Keratinocyte (primary cell): ENCODE measurements around the gene TMEM225B. TPM values are rescaled to one million over a fixed set of nuclear protein-coding genes. Genes with fewer than 3 reads are reported as not detected.
"Not testable (repeated sequence)": the region's sequence is repeated elsewhere in the genome, so short reads cannot be mapped to it uniquely, and the experiment has no call there.

Experiments
- DNase-seq: peaks from one replicate; pipeline ENCODE4 v3.0.0-alpha.2; 2011; ENCODE audit warnings: low read depth, missing footprints, low spot score
- FAIRE-seq: peaks from 2 replicates; lab custom pipeline; 2011; peaks lifted over from hg19 to GRCh38; lab: Jason Lieb, UNC
- H2AFZ ChIP-seq: 2 replicates; pipeline ENCODE4 v1.6.0; 2012; ENCODE audit warnings: low read length, control low read depth, inconsistent platforms; ENCODE audit not compliant: control insufficient read depth
- H3K27ac ChIP-seq: 2 replicates; pipeline ENCODE4 v1.5.1; 2011; ENCODE audit warnings: low read length; ENCODE audit not compliant: control insufficient read depth, insufficient read depth
- H3K27me3 ChIP-seq: 3 replicates; pipeline ENCODE4 v1.6.0; 2011; ENCODE audit warnings: low read length; ENCODE audit not compliant: control insufficient read depth, insufficient read depth; ENCODE audit errors: extremely low read depth
- H3K36me3 ChIP-seq, 2 experiments: 2 replicates in 1 of 2; 3 replicates in 1 of 2; pipeline ENCODE4 v1.5.1; 2011; ENCODE audit warnings: low read length in 2 of 2, mild to moderate bottlenecking in 1 of 2; ENCODE audit not compliant: control insufficient read depth in 2 of 2, insufficient read depth in 2 of 2; ENCODE audit errors: extremely low read depth in 1 of 2
- H3K4me1 ChIP-seq: 3 replicates; pipeline ENCODE4 v1.5.1; 2011; ENCODE audit warnings: low read length; ENCODE audit not compliant: control insufficient read depth, insufficient read depth; ENCODE audit errors: extremely low read depth
- H3K4me2 ChIP-seq: 3 replicates; pipeline ENCODE4 v1.6.0; 2011; ENCODE audit warnings: low read depth, low read length; ENCODE audit not compliant: control insufficient read depth, insufficient read depth; ENCODE audit errors: extremely low read depth
- H3K4me3 ChIP-seq, 3 experiments: fragments of 200-600 bp in 1 of 3; sonication (generic) in 1 of 3; 2 replicates in 2 of 3; 3 replicates in 1 of 3; pipeline ENCODE4 v1.5.1; 2011 to 2016; ENCODE audit warnings: low read length in 3 of 3, mild to moderate bottlenecking in 3 of 3, control low read depth in 2 of 3, inconsistent platforms in 1 of 3, low read depth in 1 of 3, mixed read lengths in 1 of 3, mixed run types in 1 of 3, moderate library complexity in 1 of 3; ENCODE audit not compliant: control insufficient read depth in 2 of 3, insufficient read depth in 2 of 3; ENCODE audit errors: extremely low read depth in 1 of 3
- H3K79me2 ChIP-seq: 2 replicates; pipeline ENCODE4 v1.6.0; 2012; ENCODE audit warnings: low read length; ENCODE audit not compliant: control insufficient read depth, insufficient read depth
- H3K9ac ChIP-seq: 3 replicates; pipeline ENCODE4 v1.6.0; 2011; ENCODE audit warnings: low read length; ENCODE audit not compliant: control insufficient read depth, insufficient read depth; ENCODE audit errors: extremely low read depth
- H3K9me1 ChIP-seq: 3 replicates; pipeline ENCODE4 v1.6.0; 2011; ENCODE audit warnings: low read length; ENCODE audit not compliant: control insufficient read depth, insufficient read depth; ENCODE audit errors: extremely low read depth
- H3K9me3 ChIP-seq: 2 replicates; pipeline ENCODE4 v1.5.1; 2012; ENCODE audit warnings: low read depth, low read length; ENCODE audit not compliant: control insufficient read depth
- H4K20me1 ChIP-seq: 3 replicates; pipeline ENCODE4 v1.6.0; 2011; ENCODE audit warnings: low read length; ENCODE audit not compliant: control insufficient read depth, insufficient read depth; ENCODE audit errors: extremely low read depth
- CTCF ChIP-seq, 3 experiments: IDR thresholded peaks in 1 of 3; conservative IDR thresholded peaks in 1 of 3; optimal IDR thresholded peaks in 1 of 3; 2 replicates in 2 of 3; 3 replicates in 1 of 3; pipeline versions ENCODE3 to v1.5.1; 2011; ENCODE audit warnings: low read length in 3 of 3, mild to moderate bottlenecking in 3 of 3, moderate library complexity in 2 of 3, control low read depth in 1 of 3, inconsistent platforms in 1 of 3; ENCODE audit not compliant: insufficient read depth in 2 of 3; ENCODE audit errors: extremely low read depth in 1 of 3
- EZH2 ChIP-seq: IDR thresholded peaks from one replicate; pipeline ENCODE4 v1.6.1; 2012; ENCODE audit warnings: inconsistent platforms, mild to moderate bottlenecking, low read length, moderate library complexity
- dilution Hi-C: fragments of 300-500 bp; cut with MboI; formaldehyde crosslinking; loops from one replicate; pipeline ENCODE4 v1.7.0; 2020; ENCODE audit warnings: low sequenced_read_pairs; ENCODE audit not compliant: extremely low pct_ligation_motif_present
- polyA plus RNA-seq, 5 experiments: library from polyadenylated mRNA; depleted of rRNA in 3 of 5; stranded (reverse) in 3 of 5; stranded (forward) in 1 of 5; unstranded in 1 of 5; fragments of >200 nt; gene quantifications; 1 replicate in 1 of 5; 2 replicates in 3 of 5; 3 replicates in 1 of 5; pipeline versions ENCODE4 v1.2.1 to v1.2.3, GENCODE V29; 2011 to 2012; ENCODE audit warnings: missing spikeins in 2 of 5, low read depth in 1 of 5, low replicate concordance in 1 of 5

TMEM225B gene
- polyA plus RNA-seq, 1 donor (not counting 4 experiments of a cell fraction or from before 2014, with no cell fraction given) = 0.18 TPM

GRCh38 chr7:99563650-99564049 is 34.4 kb upstream of the TMEM225B start:
- FAIRE-seq = no peak
- dilution Hi-C loops = no loop called here
- H4K20me1 ChIP-seq = no peaks in the 10 kb centered on the region
- peak overlapping the region; percentile 83 for H3K27ac ChIP-seq
- no peak overlapping the region for H2AFZ ChIP-seq
- H3K9me3 ChIP-seq = no peaks in the 10 kb centered on the region
- H3K27me3 ChIP-seq = no peaks in the 10 kb centered on the region
- peaks cover 2% of the 10 kb centered on the region for H3K9me1 ChIP-seq
- H3K79me2 ChIP-seq = peaks cover 52% of the 10 kb centered on the region
- no peak for DNase-seq
- H3K4me3 ChIP-seq = no peak overlapping the region
- peak overlapping the region; percentile 16 for H3K4me2 ChIP-seq
- H3K9ac ChIP-seq = no peak overlapping the region
- H3K4me1 ChIP-seq = peaks cover 47% of the 10 kb centered on the region
- peaks cover 12 to 38% of the 10 kb centered on the region in 2 experiments for H3K36me3 ChIP-seq
- TF ChIP-seq EZH2 (no peak), CTCF (optimal IDR thresholded peaks at IDR 0.05 in 1 of 3, IDR thresholded peaks at IDR 0.05 in 1 of 3, conservative IDR thresholded peaks at IDR 0.05 in 1 of 3; ENCODE audit: extremely low read depth in 1 of 3, insufficient read depth in 2 of 3, low read length in 3 of 3) (no peak)

DNA sequence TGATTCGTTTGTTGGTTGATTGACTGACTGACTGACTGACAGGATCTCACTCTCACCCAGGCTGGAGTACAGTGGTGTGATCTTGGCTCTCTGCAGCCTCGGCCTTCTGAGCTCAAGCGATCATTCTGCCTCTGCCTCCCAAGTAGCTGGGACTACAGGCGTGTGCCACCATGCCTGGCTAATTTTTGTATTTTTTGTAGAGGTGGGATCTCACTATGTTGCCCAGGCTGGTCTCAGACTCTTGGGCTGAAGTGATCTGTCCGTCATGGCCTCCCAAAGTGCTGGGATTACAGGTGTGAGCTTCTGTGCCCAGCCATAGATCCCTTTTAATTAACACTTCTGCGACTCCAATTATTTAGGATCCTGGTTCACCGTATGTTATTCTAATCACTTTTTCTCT is 29.3 kb upstream of the TMEM225B start:
- H3K9me1 ChIP-seq, H3K27ac ChIP-seq, FAIRE-seq, H3K4me1 ChIP-seq, DNase-seq, H4K20me1 ChIP-seq, H2AFZ ChIP-seq, H3K27me3 ChIP-seq, H3K9me3 ChIP-seq, H3K9ac ChIP-seq, H3K4me2 ChIP-seq, dilution Hi-C loops, H3K4me3 ChIP-seq: not testable (repeated sequence)
- Histone ChIP-seq H3K79me2 (peaks cover 29% of the 10 kb centered on the region), H3K36me3 (peaks cover 15 to 24% of the 10 kb centered on the region in 2 experiments)

DNA sequence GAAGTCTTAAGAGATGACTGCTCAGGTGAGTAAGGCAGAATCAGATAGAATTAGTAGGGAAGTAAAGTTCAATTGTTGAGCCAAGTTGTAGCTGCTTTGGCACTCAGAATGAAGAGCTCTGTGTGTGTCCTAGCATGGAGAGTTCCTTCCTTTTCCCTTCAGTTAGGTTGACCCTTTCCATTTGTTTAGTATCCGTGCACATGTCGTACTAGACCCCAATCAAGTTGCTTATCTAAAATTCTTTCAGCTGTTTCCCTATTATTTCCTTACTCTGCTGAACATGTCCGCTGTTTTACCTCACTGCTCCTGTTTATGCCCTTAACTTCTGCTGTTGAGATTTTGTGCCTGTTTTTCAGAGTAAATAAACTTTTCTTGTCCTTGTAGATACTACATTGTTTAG is 26.3 kb upstream of the TMEM225B start:
- peaks cover 0 to 20% of the 10 kb centered on the region in 2 experiments for H3K36me3 ChIP-seq
- peaks cover 3% of the 10 kb centered on the region for H3K79me2 ChIP-seq
- no peaks in the 10 kb centered on the region for H4K20me1 ChIP-seq
- dilution Hi-C loops = no loop called here
- no peak overlapping the region for H3K4me3 ChIP-seq
- H3K9me3 ChIP-seq = no peaks in the 10 kb centered on the region
- H3K27me3 ChIP-seq = no peaks in the 10 kb centered on the region
- H3K4me1 ChIP-seq = no peaks in the 10 kb centered on the region
- DNase-seq = no peak
- H3K9me1 ChIP-seq = peaks cover 2% of the 10 kb centered on the region
- no peak overlapping the region for H3K4me2 ChIP-seq
- no peak overlapping the region for H3K27ac ChIP-seq
- H2AFZ ChIP-seq = no peak overlapping the region
- TF ChIP-seq EZH2 (no peak), CTCF (optimal IDR thresholded peaks at IDR 0.05 in 1 of 3, IDR thresholded peaks at IDR 0.05 in 1 of 3, conservative IDR thresholded peaks at IDR 0.05 in 1 of 3; ENCODE audit: extremely low read depth in 1 of 3, insufficient read depth in 2 of 3, low read length in 3 of 3) (no peak)
- FAIRE-seq = no peak
- H3K9ac ChIP-seq = no peak overlapping the region
